Cortex of kidney (tissue), 1 donor: ENCODE results near the gene PLXND1.
"Not testable (repeated sequence)": the region's sequence is repeated elsewhere in the genome, so short reads cannot be mapped to it uniquely, and the experiment has no call there.

ENCODE experiments used
- DNase-seq: peaks from one replicate; lab custom pipeline; 2025; lab: John Stamatoyannopoulos, UW

The PLXND1 gene

DNA sequence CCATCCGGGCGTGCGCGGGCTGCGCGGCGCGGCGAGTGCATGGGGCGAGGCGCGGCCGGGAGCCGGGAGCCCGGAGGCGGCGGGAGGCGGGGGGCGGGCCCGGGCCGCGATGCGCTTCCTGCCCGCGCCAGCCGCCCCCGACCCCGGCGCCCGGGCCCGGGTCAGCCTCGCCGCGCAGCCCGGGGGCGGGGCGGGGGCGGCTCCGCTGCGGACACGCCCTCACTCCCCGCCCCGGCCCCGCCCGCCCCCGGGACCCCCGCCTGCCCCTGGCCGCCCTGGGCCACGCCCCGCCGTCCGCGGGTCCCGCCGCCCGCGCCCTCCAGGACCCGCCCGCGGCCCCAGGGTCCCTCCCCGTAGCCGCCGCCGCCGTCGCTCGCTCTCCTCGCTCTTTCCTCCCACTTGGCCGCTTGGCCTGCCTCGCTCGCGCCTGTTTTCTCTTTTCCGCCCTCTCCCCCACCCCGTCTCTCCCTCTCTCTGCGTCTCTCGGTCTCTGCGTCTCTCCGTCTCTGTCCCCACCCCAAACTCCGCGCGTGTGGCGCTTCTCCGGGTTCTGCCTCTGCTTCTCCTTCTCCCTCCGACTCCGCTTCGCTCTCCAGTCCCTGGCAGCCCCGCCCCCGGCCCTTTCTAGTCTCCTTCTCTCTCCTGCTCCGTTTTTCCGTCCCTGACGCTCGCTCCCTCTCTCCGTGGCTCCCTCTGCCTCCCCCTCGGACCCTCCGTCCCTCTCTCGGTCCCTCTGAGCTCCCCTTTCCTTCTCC, at the start of gene PLXND1:
PLXND1 (minus strand) TSS at position 41 of the 755 bp plus-strand sequence; CDS start at position 4, 37 bp downstream.
- DNase-seq, result no peak

- DNase-seq, result no peak
Observed at GRCh38 chr3:129655291-129655700, 48.8 kb upstream of the PLXND1 start.

DNA sequence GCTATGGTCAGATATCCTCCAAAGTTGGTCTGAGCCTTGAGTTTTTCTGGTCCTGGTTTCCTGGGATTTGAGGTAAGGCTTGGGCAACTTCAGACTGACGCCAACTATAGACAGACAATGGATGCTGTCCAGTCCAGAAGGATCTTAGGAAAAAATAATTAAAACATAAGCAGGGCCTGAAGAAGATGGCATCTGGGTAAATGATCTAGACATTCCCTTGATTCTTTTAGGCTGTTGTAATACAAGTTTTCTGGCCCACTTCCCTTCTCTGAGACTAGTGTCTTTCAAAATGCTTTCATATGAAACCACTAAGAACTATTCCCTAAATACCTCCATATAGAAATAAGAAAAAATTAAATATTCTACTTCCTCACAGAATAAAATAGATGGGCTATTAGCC, 47.7 kb upstream of the PLXND1 start:
- no peak for DNase-seq

- no peak for DNase-seq
Observed at GRCh38 chr3:129653019-129653418, 46.5 kb upstream of the PLXND1 start.

DNA sequence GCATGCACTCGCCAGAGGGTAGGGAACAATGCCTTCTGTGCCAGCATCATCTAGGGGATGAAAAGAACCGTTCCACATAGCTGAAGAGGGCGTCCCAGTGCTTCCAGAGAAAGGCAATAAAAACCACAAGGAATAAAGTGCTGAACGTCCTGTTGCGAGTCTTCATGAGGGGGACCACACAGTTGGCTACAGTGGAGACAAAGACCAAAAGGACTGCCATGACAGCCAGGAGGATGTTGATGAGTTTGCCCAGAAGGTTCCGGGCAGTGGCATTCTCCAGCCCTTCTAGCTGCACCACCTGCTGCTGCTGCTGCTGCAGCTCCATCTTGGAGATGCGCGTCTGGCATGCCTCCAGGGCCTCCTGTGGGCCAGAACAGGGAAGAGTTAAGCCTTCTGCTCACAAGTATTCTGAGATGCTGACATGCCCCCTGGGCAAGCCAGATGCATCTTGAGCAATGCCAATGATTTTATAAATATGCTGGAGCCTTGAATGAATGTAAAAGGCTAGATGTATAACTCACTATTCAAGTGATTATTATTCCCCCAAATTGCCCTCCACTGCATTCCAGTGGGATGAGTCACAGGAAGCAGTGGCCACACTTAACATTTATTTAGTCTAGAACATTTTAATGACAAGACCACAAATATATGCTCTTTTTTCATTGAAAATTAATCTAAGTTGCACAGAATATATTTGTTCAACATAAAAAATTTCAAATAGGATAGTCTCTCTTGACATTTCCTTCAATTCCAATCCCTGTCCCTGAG, 45.1 kb upstream of the PLXND1 start:
- no peak for DNase-seq

DNA sequence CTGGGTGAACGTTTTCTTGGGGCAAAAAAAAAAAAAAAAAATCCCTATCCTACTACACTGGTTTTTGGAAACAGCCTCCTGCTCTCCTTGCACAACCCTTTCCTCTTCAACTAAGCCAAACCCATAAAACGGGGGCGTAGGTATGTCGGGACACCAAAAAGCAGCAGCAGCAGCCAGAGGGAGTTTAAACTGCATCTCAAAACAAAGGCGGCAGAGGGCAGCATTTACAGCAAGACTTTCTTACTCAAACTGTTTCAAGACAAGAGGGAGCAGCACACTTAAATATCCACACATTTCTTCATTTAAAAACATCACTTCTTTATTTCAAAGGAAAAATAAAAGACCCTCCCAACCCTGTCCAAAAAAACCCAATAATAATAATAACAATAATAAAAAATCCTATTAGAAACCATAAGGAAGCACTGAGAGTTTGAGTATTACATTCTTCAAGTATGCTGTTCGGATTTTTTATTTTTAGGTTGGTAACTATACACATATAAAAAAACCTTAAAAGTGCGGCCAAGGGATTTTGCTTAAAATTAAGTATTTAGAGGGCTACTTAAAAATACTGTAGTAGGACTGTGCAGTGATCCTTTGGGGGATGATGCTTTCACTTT, 43.9 kb upstream of the PLXND1 start:
- DNase-seq, result no peak

DNA sequence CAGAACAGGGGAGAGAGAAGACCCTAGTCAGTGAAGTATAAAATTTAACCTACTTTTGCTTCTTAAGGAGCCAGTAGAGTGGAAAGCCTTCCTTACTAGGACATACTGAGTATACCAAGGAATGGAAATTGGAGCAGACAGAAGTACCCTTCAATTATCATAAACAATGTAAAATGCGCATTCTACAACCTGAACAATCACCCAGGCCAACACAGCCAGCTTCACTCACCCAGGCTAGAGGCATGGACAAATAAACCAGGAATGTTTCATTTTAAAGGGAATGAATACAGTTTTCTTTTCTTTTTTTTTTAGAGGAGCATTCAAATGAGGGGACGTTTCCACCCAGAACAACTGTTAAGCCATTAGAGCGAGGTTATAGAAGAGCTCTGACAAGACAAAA, 41.9 kb upstream of the PLXND1 start:
- no peak for DNase-seq

- no peak for DNase-seq
Observed at GRCh38 chr3:129645286-129645685, 38.8 kb upstream of the PLXND1 start.

- no peak for DNase-seq
Observed at GRCh38 chr3:129644836-129645235, 38.4 kb upstream of the PLXND1 start.

- not testable (repeated sequence) for DNase-seq
Observed at GRCh38 chr3:129641567-129642260, 35.2 kb upstream of the PLXND1 start.

DNA sequence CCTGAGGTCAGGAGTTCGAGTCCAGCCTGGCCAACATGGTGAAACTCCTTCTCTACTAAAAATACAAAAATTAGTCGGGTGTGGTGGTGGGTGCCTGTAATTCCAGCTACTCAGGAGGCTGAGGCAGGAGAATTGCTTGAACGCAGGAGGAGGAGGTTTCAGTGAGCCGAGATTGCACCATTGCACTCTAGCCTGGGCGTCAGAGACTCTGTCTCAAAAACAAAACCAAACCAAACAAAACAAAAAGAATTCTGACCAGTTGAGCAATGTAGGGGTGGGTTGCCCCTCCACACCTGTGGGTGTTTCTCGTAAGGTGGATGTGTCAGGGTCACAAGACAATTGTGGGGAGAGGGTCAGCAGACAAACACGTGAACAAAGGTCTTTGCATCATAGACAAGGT, 34.5 kb upstream of the PLXND1 start:
- DNase-seq, result not testable (repeated sequence)

GRCh38 chr3:129638481-129638880, 32.0 kb upstream of the PLXND1 start:
- DNase-seq, result no peak

GRCh38 chr3:129636082-129636481, 29.6 kb upstream of the PLXND1 start:
- DNase-seq, result no peak

- no peak for DNase-seq
Observed at GRCh38 chr3:129635656-129636055, 29.2 kb upstream of the PLXND1 start.

GRCh38 chr3:129633751-129634481, 27.4 kb upstream of the PLXND1 start:
- DNase-seq, result no peak

- no peak for DNase-seq
Observed at GRCh38 chr3:129632977-129633376, 26.5 kb upstream of the PLXND1 start.

DNA sequence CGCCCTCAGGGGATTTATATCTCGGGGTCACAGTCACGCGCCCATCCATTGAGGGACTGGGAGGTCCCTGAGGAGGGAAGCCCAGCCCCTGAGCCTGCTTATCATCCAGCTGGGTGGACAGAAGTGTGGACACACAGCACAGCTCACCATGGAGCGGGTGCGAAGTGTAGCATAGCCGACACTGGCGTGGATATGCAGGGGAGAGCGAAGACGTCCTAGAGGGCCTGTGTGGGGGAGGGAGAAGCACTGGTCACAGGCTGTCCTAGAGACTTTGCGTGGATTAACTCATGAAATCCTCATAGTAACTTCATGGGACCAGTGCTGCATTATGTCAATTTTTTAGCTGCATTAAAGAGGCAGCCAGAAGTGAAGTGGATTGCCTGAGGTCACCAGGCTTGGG, 26.1 kb upstream of the PLXND1 start:
- no peak for DNase-seq

DNA sequence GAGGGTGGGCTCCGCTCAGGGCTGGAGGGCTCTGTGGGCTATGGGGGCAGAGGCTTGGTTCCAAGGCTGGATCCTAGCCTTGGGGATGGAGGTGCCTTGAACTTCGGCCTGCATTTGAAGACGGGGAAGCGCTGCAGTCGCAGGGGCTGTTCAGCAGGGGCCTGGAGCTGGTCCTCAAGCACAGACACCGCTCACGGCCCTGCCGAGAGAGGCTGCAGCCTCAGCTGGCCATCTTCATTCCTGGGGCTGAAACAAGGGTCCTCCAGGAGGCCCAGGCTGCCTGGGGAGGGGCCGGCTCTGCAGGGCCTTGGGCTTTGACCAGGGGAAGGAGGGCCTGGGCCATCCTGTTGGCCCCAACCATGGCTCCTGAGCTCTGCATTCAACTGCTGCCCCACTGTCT, 25.6 kb upstream of the PLXND1 start:
- no peak for DNase-seq

DNA sequence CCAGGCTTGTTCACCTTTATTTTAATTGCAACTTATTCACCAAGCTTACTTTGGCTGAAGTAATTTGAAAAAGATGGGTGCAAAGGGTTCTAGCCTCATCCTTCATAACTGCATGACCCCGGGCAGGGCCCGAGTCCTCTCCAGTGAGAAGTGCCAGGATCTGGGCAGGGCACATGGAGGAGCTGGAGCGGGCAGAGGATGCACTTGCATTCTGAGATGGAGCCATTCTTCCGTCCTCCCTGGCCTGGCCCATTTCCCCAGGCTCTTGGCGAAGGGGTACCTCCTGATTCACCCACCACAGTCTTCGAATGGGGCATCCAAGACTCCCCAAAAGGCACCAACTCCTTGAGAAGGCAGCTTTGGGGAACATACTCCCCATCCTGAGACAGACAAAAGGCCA, 22.5 kb upstream of the PLXND1 start:
- DNase-seq, result no peak

- DNase-seq, result no peak
Observed at GRCh38 chr3:129628169-129628522, 21.7 kb upstream of the PLXND1 start.

DNA sequence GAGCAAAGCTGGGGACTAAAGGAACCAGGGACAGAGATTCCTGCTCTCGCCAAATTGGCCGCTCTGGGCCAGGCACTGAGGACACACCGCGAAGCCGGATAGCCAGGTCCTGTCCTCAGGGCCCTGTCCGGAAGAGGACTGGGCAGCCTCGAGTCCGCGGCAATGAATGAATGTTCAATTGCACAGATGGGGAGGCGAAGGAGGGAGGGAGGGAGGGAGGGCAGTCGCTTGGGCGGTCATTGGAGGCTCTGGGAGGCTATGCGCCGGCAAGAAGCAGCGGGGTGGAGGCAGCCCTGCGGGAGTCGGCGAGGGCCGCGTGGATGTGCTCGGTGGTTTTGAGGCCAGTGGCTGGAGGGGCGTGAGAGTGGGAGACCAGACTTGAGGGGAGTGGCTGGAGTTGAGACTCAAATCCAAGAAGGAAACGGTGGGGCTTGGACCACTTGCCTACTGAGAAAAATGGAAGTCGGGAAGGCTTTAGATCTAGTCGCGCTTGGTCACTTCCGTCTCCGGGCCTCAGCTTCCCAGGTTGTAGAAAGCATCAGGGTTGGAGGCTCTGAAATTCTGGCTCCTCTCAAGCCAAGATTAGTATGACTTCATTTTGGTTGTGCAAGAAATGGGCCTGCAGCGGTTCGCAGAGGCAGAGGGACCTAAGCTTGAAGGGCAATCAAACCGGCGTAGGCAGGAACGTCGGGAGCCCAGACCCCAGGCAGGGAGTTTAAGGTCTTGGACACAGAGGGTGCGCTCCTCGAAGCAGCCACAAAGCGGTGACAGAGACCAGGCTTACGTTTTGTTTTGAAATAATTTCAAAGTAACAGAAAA, 21.1 kb upstream of the PLXND1 start:
- DNase-seq, result no peak
